GM12864 (cell line): ENCODE data around the gene RRP12.
A peak's percentile ranks its signal among the peaks of the same experiment; 100 is the strongest.
"Not testable (repeated sequence)": the region's sequence is repeated elsewhere in the genome, so short reads cannot be mapped to it uniquely, and the experiment has no call there.

Experiments used
- DNase-seq: peaks from one replicate; pipeline ENCODE4 v3.0.0-alpha.2; 2011; ENCODE audit warnings: low read depth
- H3K4me3 ChIP-seq: 2 replicates; pipeline ENCODE4 v1.5.1; 2011; ENCODE audit warnings: mild to moderate bottlenecking, low read depth, low read length, control low read depth
- TF ChIP-seq, protein P1 (sequence below): IDR thresholded peaks from 2 replicates; pipeline ENCODE4 v1.5.1; 2011; ENCODE audit warnings: low read depth, mild to moderate bottlenecking, moderate library complexity, low read length, control low read depth, inconsistent platforms; ENCODE audit errors: missing control alignments

Gene RRP12

DNA sequence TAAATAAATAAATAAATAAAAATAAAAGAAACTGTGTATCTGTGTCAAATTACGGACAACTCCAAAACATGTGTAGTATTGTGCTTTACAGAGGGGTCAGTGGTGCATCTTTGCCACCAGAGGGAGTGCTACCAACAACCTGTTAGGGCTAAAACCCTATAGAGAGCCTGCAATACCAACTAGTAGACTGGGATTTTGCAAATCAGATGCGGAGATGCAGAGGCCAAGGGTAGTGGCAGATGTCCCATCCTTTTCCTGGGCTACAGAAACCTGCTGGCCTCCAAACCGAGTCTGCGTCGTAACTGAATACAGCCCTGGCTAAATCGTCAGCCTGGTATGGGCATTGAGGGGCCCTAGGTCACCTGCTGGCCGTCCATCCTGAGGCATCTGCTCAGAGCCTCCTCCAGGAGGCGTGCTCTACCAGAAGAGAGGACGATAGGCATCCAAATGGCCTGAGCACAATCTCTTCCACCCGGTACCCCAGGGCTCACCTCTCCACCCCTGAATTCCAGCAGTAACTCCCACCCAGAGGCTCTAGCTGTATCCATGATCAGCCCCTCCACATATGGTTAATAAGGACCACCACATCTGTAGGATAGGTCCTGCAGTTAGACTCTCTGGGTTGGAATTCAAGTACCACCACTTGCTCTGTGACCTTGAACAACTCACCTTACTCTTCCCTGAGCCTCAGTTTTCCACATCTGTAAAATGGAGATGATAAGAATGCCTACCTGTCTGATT, 6.2 kb upstream of the RRP12 start:
- no peak overlapping the region for H3K4me3 ChIP-seq
- no peak for DNase-seq
- TF ChIP-seq, protein P1, sequence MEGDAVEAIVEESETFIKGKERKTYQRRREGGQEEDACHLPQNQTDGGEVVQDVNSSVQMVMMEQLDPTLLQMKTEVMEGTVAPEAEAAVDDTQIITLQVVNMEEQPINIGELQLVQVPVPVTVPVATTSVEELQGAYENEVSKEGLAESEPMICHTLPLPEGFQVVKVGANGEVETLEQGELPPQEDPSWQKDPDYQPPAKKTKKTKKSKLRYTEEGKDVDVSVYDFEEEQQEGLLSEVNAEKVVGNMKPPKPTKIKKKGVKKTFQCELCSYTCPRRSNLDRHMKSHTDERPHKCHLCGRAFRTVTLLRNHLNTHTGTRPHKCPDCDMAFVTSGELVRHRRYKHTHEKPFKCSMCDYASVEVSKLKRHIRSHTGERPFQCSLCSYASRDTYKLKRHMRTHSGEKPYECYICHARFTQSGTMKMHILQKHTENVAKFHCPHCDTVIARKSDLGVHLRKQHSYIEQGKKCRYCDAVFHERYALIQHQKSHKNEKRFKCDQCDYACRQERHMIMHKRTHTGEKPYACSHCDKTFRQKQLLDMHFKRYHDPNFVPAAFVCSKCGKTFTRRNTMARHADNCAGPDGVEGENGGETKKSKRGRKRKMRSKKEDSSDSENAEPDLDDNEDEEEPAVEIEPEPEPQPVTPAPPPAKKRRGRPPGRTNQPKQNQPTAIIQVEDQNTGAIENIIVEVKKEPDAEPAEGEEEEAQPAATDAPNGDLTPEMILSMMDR: peak; percentile 60

DNA sequence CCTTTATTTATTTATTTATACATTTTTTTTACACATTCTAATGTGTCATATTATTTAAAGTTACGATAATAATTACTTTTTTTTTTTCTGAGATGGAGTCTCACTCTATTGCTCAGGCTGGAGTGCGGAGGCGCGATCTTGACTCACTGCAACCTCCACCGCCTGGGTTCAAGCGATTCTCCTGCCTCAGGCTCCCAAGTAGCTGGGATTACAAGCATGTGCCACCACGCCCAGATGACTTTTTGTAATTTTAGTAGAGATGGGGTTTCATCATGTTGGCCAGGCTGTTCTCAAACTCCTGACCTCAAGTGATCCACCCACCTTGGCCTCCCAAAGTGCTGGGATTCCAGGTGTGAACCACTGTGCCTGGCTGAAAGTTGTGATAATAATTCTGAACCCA, 5.3 kb upstream of the RRP12 start:
- not testable (repeated sequence) for H3K4me3 ChIP-seq, DNase-seq

DNA sequence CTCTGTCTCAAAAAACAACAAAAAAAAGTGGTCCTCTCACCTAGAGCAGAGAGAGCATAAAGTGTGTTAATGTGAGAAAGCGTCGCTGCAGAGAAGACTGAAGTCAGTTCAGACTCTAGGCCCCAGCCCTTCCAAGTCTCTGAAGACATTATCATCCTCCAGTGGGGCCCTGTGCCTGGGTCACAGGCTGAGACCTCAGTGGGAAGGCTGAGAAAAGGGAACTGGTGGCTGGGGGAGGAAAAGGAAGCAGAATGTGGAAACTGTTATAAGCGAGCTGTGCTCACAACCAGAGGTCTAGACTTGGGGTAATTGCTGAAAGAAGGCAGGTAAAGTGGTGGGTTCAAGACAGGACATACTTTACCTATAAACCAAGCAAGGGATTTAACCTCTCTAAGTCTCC, 4.9 kb upstream of the RRP12 start:
- DNase-seq: no peak
- TF ChIP-seq, protein P1: no peak
- H3K4me3 ChIP-seq: no peak overlapping the region

DNA sequence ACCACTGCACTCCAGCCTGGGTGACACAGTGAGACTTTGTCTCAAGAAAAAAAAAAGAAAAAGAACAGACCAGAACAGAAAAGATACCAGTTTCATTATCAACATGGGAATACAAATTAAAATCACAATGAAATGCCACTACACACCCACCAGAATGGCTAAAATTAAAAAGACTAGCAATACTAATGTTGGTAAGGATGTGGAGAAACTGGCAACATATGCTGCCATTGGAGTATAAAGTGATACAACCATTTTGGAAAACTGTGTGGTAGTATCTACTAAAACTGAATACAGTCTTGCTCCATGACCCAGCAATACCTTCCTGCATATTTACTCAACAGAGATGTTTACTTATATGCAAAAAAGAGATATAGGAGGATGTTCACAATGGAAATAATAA, 2.9 kb upstream of the RRP12 start:
- H3K4me3 ChIP-seq: no peak overlapping the region
- TF ChIP-seq, protein P1: no peak
- DNase-seq: no peak

DNA sequence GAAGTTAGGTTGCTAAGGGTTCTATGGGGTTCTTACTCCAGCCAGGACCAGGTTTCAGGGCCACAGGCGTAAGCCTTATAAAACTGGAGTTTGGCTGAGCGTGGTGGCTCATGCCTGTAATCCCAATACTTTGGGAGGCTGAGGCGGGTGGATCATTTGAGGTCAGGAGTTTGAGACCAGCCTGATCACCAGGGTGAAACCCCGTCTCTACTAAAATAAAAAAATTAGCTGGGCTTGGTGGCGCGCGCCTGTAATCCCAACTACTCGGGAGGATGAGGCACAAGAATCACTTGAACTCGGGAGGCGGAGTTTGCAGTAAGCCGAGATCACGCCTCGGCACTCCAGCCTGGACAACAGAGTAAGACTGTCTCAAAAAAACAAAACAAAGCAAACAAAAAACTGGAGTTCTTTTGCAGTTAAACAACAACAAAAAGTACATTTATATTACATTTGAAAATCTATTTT, 347 bp upstream of the RRP12 start:
- peak overlapping the region; percentile 80 for H3K4me3 ChIP-seq
- DNase-seq: no peak
- TF ChIP-seq, protein P1: no peak

DNA sequence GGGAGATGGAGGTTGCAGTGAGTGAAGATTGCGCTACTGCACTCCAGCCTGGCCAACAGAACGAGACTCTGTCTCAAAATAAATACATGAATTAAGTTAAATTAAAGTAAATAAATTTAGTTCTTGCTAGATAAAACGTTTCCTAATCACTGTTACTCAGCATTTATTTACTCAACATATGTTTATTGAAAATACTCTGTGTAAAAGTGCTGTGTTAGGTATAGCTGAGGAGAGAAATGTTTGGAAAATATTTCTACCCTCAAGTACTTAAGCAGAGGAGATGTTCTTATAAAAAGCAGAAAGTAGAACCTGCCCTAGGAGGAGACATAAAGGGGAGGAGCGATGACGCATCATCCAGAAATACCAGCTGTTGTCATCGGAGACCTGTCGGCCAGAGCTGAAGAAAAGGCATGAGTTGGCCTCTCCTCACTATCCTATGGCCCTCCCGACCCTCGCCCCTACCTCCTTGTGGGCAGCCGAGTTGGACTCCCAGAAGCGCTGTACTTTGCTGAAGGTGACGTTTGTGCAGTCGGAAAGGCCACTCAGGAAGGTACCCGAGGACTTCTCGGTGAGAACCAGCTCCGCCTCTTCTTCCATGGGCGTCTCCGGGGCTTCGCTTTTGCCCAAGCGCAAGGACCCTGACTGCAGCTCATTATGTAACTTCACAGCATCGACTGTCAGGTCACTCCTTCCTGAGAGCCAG, 1.1 kb downstream of the RRP12 start:
- H3K4me3 ChIP-seq: peak overlapping the region; percentile 80
- no peak for DNase-seq
- TF ChIP-seq, protein P1: no peak

DNA sequence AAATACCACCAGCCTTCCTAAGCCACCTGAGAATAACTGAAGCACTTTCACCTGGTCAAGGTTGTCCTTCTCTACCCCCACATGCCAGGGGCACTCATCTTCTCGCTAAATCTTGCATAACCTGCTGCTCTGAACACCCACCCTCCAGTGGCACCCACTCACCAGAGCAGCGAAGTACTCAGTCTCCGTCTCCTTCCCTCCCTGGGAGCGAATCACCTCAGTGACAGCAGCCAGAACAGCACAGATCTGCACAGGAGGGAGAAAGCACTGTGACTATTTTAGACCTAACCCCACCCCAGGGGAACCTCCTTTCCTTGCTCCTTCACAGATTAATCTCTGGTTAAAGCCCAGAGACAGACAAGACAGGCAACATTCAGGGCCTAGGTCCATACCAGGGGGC, 5.1 kb downstream of the RRP12 start:
- TF ChIP-seq, protein P1: no peak
- no peak for DNase-seq
- H3K4me3 ChIP-seq: no peak overlapping the region
